Medulla oblongata (tissue), 1 donor: ENCODE results near the gene GPLD1.
"Not testable (repeated sequence)": the region's sequence is repeated elsewhere in the genome, so short reads cannot be mapped to it uniquely, and the experiment has no call there.

ENCODE experiments used
- DNase-seq: peaks from one replicate; pipeline ENCODE4 v3.0.0-alpha.2; 2015; ENCODE audit errors: extremely low spot score

Gene GPLD1

GRCh38 chr6:24453921-24454320 lies 35.5 kb downstream of the GPLD1 start:
- no peak for DNase-seq

DNA sequence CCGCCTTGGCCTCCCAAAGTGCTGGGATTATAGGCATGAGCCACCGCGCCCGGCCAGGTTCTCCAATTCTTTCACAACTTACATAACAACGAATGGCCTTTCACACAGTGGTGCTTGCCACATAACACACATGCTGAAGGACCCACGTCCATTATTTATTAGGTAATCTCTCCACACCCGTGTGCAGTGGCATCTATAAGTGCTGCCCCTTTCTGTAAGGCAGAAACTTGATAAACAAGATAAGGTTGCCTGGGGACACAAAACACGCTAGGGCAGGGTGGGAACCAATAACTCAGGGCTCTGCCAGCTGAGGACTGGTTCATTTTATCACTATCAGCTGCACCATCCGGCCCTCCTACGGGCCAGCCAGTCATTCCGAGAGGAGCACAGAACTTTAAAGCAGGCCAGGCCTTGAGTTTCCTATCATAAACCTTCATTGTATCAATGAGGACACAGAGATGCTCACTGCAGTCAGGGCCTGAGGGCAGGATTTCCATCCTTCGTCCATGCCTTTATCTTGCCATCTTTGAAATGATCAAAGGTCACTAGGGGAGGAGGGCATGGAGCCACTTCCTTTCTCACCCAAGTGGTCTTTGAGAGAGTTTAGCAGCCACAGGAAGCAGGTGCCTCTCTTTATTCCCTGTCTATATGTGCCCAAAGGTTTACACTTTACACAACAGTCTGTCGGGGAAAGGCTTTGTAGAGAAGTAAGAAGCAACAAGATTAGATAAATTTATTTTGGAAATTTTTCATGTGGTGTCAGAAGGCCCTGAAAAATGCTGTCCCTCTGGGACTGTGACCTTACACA lies 37.6 kb downstream of the GPLD1 start:
- no peak for DNase-seq

DNA sequence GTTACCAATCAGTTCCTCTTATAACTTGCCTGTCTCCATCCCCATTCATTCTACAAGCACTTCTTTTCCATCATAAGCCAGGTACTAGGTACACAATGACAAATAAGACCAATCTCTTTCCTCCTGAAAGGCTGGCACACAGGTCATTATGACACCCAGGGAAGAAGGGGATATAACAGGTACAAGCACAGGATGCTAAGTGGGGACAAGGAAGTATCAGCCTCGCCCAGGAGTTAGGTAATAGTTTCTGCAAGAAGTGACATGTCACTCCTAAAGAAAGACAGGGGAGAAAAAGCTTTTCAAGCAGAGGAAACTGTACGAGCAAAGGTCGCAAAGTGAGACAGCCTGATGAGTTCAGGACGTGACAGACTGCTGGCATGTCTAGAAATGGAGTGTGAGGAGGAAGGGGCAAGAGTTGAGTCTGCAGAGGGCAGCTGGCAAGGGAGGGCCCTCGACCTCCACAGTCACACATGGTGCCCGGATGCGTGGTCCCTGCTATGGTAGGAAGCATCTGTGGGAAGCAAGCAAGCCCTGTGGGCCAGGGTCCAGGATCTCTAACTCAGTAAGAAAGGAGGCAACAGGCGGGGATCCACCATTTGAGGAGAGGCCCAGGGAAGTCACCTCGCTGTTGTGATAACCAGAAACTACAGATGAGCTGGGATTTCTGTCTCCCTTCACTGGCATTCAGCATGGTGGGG lies 40.4 kb downstream of the GPLD1 start:
- DNase-seq = no peak

DNA sequence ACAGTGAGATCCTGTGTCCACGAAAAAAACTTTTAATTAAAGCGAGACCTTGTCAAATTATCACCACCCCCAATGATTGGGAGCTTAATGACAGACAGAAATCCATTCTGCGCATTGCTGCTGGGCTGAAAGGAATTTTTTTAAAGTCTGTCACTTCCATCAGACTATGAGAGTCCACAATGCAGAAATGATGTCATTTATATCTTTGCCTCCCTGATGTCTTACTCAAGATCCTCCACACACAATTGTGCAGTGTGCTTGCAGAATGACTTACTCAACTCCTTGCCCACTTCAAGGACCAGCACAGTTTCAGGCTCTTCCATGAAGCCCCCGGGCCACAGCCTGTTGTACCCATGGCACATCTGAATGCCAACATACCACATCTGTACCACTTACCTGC lies 41.0 kb downstream of the GPLD1 start:
- DNase-seq = no peak

DNA sequence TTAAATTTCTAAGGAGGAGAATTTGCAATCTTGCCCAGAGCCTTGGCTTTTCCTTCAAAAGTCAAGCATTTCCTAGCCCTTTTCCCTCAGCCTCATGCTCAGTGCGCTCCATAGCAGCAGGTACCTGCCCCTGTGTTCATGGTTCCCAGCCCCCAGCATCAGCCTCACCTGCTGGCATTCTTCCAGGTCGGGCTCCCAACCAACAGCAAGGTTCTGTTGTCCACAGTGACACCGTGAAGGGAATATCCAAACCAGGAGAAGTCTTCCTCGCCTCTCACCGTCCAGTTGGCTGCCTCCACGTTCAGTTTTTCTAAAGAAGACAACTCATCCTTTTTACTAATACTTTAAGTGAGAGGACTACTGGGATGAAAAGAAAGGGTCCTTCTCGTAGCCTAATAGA lies 42.7 kb downstream of the GPLD1 start:
- DNase-seq = no peak

DNA sequence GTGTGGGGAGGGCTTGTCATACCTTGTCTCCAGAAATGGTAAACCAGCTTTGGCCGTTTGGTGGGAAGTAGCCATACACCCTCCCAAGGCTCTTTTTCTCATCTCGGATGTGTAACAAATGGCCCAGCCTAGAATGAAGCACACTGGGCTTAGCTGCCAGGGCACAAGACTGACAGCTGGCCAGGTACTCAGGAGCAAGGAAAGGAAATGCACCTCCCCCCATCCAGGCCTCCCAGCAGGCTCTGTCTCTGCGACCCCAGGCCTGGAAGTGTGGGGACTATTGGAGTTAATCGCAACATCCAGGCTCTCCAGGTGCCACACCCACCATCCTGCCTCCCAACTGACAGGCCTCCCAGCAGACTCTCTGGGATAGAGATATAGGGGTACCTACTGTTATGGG lies 43.7 kb downstream of the GPLD1 start:
- DNase-seq = no peak

DNA sequence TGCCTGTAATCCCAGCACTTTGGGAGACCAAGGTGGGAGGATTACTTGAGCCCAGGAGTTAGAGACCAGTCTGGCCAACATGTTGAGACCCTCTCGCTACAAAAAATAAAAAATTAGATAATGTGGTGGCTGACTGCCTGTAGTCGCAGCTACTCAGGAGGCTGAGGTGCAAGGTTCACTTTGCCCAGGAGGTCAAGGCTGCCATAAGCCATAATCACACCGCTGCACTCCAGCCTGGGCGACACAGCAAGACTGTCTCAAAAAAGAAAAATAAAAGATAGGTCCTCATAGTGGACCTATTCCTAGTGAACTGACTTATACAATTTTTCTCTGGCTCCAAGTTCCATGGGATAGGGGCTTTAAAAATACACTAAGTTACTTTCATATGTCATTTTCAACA lies 44.8 kb downstream of the GPLD1 start:
- DNase-seq = no peak

DNA sequence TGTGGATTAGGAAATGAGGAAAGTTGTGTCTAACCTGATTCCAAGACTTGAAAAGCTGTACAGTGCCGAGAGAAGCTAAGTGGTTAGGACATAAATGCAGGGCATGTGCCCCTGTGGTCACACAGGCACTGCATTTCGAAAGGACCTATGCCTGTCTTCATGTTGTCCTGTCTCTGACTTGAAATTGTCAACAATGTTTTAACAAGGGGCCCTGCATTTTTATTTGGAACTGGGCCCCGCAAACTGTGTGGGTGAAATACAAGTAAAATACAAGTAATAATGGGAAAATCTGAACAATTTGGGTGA lies 47.8 kb downstream of the GPLD1 start:
- no peak for DNase-seq

DNA sequence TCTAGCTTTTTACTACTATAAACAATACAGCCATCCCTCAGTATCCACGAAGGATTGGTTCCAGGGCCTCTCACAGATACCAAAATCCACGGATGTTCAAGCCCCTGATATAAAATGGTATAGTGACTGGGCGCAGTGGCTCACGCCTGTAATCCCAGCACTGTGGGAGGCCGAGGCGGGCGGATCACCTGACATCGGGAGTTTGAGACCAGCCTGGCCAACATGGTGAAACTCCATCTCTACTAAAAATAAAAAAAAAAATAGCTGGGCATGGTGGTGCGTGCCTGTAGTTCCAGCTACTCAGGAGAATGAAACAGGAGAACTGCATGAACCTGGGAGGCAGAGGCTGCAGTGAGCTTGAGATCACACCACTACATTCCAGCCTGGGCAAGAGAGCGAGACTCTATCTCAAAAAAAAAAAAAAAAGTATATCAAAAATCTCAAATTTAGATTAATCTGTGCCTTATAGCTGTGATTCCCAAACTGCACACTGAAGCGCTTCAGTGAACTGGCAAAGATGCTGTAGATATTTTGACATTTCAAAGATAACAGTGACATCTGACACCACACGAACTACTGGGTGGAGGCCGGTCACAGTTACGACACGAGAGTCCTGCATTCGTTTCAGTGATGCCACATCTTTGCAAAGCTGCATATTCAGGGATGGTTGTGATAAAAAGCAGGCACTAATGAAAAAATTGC lies 48.3 kb downstream of the GPLD1 start:
- DNase-seq = no peak

DNA sequence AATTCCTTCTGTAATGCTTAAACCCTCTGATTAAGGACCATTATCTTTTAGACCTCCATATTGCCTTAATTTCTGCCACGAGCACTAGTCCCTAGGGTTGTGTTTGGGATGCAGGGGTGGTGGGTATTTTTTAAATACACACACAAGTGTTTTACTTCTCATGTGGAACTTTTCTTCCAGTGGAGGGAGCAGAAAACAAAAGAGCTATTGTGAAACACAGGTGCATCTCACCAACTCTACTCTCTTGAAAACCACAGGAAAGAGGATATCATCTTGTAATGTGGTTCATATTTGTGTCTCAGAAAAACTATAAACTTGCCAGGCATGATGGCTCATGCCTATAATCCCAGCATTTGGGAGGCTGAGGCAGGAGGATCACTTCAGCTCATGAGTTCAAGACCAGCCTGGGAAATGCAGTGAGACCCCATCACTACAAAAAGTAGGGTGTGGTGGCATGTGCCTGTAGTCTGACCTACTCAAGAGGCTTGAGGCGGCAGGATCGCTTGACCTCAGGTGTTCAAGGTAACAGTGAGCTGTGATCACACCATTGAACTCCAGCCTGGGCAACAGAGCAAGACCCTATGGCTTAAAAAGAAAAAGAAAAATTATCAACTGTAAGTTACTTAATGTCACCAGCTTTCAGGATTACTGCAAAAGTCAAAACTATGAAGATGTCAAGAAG lies 49.4 kb downstream of the GPLD1 start:
- no peak for DNase-seq

GRCh38 chr6:24436979-24437378 lies 52.4 kb downstream of the GPLD1 start:
- DNase-seq = no peak

- DNase-seq = no peak
Measured at GRCh38 chr6:24432611-24433010, 56.8 kb downstream of the GPLD1 start.

DNA sequence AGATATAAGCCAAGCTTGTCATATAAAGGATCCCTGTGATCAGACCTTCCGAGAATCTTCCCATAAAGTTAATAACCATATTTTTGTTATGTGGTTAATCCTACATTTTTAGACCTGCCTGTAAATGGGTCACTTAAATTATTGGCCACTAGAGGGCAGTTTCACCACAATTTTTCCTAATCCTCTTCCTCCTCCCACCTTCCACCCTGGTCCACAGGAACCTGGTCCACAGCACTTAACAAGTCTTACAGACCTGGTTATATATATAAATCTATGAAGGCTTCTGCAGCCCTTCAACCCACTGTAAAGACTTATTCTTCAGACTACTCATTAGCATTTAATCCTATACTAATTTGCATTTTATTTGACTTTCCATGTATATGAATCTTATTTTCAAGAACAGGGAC lies 58.3 kb downstream of the GPLD1 start:
- DNase-seq = peak; percentile 27

DNA sequence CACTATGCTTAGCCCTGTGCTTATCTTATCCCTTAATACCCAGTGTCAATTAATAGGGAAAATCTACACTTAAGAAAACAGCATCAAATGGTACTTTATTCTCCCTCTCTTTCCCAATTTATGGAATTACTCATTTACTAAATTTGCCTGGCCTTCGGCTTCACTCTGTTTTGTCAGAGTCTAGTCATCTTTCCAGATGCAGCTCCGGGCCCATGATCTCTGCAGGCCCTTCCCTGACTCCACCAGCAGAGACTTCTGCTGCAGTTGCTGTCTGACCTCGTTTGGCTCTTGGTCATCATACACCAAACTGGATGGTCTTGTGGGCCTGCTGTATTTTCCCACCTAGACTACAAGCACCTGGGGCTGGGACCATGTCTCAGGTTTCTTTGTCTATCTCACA lies 59.3 kb downstream of the GPLD1 start:
- DNase-seq = no peak

GRCh38 chr6:24429146-24429545 lies 60.2 kb downstream of the GPLD1 start:
- no peak for DNase-seq

GRCh38 chr6:24428615-24429014 lies 60.8 kb downstream of the GPLD1 start:
- no peak for DNase-seq

DNA sequence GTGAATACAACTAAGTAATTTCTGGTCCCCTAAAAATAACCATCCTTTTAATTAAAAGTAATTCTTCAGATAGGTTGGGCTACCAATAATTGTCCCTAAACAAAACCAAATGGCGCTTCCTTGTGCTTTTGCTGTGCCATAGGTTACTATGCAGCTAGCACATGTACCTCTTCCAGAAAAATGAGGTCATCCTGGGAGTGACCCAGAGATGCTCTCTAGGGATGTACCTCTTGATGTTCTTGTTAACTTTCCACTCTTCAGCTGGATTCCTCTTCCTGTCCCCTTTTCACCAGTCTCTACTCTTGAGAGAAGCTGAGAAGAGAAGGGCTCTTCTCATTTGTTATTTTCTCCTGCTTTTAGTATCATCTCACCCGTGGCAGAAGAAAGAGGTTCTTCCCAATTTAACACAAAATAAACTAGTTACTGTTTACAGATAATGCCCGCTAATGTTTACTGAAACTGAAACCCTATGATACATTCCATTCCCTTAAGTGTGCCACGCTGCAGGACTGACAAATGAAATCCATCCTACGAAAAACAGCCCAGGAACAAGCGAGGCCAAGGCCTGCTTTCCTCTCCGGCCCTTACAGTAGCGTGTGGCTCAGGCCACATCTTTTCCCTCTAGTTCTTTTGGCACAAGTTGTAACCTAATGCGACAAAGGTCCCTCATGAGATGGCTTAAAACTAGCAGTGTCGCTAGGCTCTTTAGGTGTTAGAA lies 62.5 kb downstream of the GPLD1 start:
- no peak for DNase-seq

- no peak for DNase-seq
Measured at GRCh38 chr6:24425091-24425490, 64.3 kb downstream of the GPLD1 start.

DNA sequence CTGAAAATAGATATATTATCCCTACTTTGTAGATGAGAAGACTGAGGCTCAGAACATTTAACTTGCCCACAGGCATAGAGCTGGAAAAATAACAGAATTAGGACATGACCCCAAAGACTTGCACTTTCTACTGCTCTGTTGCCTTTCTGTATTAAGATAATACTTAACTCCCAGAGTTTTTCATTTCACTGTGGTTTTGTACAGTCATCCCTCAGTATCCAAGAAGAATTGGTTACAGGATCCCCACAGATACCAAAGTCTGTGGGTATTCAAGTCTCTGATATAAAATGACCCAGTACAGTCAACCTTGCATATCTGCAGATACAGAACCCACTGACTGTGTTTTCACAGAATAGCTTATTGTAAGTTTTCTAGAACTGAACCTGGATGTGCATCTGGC lies 69.9 kb downstream of the GPLD1 start:
- DNase-seq = no peak

- no peak for DNase-seq
Measured at GRCh38 chr6:24415753-24416152, 73.6 kb downstream of the GPLD1 start.

- not testable (repeated sequence) for DNase-seq
Measured at GRCh38 chr6:24414531-24414930, 74.8 kb downstream of the GPLD1 start.

DNA sequence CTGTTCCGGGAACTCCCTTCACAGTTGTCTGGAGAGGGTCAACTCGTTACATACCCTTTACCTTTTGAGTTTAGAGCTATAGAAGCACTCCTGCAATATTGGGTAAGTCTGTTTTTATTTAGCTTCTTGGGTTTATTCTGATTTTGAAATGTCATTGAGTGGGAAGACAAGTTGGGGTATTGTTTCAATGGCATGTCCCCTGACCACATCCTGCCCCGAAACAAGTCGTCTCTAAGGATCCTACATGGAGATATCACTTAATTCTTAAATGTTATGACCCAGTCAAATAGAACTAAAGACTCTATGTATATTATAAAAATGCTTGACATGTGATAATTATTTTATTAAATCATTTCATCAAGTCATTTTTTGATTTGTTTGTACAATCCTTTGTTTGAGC lies 77.1 kb downstream of the GPLD1 start:
- DNase-seq = no peak
